Epithelial cell of prostate (primary cell): ENCODE data around the gene RABGAP1.

Source experiments
- DNase-seq: peaks from one replicate; pipeline ENCODE4 v3.0.0-alpha.2; 2011; ENCODE audit warnings: low read depth, low spot score
- H3K27ac ChIP-seq: fragments of 450-650 bp; 2 replicates; pipeline ENCODE4 v1.5.1; 2017; ENCODE audit warnings: mild to moderate bottlenecking

Gene RABGAP1

DNA sequence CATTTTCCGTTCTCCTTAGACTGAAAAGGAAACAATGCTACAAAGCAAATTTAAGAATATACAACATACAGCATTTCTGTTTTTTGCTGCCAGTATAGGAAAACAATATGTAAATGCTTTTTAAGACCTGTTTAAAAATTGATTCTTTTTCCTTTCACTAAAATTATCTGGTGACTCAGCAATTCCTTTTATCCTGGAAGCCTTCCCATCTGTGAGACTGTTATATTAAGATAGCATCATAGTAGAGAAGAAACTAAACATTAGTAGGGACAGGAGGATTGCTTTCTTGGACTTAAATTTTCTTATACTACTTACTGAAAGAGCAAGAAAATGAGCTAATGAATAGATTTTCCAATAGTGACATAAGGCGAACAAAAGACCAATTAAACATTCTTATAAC lies 62.6 kb downstream of the RABGAP1 start:
- no peak for DNase-seq

DNA sequence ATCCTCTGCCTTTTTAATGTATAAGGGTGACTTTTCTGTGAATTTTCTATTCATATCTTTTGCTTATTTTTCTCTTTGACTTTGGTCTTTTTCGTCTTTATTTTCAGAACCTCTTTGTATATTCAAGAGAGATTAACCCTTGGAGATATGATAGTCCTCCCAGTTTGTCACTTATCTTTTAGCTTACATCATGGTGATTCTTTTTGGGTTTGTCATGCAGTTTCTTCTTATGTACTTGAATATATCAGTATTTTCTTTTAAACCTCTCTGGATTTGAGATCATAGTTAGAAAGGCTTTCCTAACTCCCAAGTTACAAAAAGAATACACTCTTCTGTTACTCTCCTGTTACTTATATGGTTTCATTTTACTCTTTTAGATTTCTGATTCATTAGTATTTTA lies 65.1 kb downstream of the RABGAP1 start:
- H3K27ac ChIP-seq = no peak overlapping the region
- DNase-seq = no peak

More for the DNA sequence above, 62.6 kb downstream of the RABGAP1 start:
- no peak overlapping the region for H3K27ac ChIP-seq

DNA sequence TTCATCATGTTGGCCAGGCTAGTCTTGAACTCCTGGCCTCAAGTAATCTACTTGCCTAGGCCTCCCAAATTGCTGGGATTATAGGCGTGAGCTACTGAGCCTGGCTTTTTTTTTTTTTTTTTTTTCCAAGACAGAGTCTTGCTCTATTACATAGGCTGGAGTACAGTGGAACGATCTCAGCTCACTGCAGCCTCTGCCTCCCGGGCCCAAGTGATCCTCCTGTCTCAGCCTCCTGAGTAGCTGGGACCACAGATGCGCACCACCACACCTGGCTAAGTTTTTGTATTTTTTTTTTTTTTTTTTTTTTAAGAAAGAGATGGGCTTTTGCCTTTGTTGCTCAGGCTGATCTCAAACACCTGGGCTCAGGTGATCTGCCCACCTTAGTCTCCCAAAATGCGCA lies 66.4 kb downstream of the RABGAP1 start:
- no peak overlapping the region for H3K27ac ChIP-seq
- no peak for DNase-seq

DNA sequence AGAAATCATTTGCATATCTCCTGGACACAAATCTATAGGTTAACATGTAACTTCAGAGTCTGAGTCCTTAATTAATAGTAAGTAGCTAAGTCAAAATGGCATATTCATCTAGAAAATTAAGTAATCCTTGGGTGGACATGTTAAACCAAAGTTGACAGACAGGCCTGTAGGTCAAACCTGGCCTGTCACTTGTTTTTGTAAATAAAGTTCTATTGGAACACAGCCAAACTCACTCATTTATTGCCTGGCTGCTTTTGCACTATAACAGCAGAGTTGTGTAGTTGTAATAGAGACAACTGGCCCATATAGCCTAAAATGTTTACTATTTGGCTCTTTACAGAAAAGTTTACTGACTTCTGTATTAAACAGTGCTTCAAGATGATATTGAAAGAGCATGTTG lies 68.1 kb downstream of the RABGAP1 start:
- DNase-seq = no peak
- H3K27ac ChIP-seq = no peak overlapping the region

DNA sequence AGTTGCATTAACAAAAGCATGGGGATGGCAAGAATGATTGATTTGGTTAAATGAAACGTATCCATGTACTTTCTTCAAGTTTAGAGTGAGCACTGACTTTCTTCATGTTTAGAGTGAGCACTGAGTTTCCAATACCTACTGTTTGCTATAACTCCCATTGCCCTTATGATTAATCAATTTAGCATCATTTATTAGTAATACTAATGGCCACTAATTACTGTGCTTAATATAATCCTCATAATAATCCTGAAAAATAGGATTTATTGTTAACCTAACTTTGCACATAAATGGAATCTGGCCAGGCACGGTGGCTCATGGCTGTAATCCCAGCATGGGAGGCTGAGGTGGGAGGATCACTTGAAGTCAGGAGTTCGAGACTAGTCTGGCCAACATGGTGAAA lies 70.6 kb downstream of the RABGAP1 start:
- no peak overlapping the region for H3K27ac ChIP-seq
- DNase-seq = no peak

DNA sequence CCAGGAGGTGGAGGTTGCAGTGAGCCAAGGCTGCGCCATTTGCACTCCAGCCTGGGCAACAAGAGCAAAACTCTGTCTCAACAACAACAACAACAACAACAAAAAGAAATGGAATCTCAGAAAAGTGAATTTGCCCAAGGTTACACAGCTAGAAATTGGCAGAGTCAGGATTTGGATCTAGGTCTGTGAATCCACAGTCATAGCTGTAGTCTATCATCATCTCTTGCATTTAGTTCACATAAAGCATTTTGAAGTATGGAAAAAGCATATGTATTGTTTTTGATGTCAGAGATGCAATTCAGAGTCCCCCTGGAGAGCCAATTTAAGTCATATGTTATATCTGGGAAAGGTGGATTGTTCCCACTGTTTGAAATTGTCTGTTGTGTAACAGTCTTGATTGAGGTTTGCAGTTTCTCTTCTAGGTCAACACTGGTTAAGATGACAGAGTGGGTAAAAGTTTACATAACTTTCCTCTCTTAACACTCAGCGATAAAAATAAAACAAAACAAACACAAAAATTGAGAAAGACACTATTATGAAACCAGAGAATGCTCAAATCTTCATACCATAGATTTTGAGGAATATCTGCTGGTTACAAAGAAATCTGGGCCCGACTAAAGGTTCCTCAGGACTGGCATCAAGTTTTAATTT lies 71.2 kb downstream of the RABGAP1 start:
- H3K27ac ChIP-seq = no peak overlapping the region
- no peak for DNase-seq

DNA sequence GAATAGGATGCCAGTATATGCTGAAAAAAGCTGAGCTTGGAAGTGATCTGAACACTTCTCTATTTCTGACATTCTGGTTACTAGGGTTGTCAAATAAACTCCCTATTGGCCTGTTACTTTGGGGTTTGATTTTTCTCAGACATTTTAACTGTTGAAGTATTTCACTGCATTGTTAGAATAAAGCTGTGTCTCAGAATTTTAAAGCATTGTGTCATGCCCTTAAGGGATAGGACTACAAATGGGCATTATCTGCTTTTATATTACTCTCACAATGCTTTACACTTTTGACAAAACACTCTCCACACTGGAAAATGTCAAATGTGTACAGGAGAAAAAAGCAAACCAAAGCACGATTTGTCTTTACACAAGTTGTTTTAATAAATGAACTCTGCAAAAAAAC lies 75.8 kb downstream of the RABGAP1 start:
- no peak overlapping the region for H3K27ac ChIP-seq
- DNase-seq = no peak

DNA sequence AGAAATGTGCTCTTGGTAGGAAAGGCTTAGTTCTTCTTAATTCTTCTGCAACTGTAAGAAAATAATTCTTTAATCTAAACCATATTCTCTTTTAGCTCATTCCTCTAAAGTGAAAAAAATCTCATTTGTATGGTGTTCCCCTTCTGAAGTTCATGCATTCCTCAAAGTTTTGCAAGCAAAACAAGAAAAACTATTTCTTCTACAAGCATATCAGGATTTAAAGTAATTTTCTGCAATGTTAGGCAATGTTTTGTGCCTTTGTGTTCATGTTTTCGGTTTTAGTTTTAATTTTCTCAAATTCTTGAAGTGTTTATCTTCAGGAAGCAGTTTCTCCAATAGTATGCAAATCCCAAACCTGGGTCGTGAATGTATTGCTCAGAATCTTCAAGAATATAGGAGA lies 80.0 kb downstream of the RABGAP1 start:
- DNase-seq = no peak
- no peak overlapping the region for H3K27ac ChIP-seq

DNA sequence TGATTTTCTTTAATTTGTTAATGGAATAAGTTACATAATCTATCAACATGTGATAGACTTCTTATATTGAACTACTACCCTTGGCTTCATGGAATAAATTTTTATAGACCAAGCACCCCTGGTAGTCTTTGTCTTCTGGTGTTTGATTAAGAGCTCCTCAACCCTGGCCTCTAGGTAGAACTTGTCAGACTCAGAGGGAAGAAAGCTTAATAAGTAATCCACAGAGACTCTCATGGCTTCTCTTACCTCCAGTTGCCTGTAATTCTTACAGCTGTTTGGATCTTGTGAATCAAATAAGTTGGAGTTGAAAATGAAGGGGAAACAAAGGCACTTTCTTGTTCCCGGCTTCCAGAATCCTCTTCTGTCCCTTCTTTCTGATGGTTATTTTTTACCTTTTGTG lies 85.6 kb downstream of the RABGAP1 start:
- no peak overlapping the region for H3K27ac ChIP-seq
- DNase-seq = no peak

DNA sequence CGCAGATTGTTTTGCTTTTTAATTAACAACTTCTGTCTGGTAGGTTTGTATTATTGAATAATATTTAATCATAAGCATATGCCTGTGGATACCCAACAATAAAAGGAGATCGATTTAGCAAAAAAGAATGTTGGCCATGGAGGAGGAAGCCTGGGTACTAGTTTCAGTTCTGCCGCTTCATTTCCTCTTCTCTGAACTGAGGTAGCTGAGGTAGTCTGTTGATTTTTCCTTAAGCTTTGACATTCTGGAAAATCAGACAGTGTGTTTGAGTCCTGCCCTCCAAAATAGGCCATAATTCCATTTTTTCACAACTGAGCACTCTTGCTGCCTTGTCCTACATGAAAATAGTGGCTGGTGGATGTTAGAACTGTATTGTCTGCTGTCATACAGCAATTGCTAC lies 86.7 kb downstream of the RABGAP1 start:
- no peak for DNase-seq
- H3K27ac ChIP-seq = no peak overlapping the region

DNA sequence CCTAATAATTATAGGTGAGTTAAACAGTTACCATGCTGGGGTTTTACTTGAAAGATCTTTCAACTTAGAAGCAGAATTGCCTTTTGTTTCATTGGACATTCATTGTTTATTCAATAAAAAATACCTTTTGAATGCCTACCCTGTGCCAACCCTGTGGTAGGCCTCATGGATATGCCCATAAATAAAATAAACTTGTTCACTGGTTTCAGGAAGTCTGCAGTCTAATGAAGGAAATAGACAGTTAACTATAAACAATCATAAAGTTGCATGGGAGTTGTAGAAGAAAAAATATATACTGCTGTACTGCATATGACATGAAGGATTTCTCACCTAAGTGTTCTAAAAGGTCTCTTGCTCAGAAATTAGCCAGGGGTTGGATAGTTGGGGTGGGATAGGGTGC lies 87.3 kb downstream of the RABGAP1 start:
- no peak for DNase-seq
- H3K27ac ChIP-seq = no peak overlapping the region

DNA sequence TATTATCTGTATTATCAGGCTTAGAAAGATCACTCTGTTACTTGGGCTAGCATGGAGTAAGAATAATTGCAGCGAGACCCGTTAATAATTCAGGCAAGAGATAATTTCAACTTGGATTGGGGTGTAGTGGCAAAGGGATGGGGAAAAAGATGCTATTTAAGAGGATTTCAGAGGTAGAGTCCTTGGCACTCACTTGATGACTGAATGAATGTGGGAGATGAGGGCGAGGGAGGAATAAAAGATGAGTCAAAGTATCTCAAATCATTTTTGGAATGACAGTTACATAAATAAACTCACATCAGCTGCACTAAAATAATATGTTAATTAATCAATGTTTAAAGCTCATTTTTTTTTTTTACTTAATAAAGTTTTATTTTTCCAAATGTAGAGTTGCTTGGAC lies 88.2 kb downstream of the RABGAP1 start:
- no peak for DNase-seq

DNA sequence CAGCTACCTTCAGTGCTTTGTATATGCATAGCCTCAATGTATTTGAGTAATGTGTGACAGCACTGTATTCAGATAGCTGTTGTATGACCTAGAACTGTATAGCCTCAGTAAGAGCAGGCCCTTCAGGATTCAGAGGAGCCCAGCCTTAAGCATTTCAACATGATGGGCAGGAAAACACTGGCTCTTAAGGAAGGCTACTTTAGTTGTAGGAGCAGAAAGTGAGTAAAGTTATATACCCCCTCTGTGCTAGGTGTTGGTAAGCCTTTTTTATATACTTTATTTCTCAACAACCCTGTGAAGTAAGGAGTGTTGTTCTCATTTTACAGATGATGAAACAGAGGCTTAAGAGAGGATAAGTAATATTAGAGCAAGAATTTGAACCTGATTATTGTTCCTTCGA lies 91.1 kb downstream of the RABGAP1 start:
- no peak for DNase-seq

More for the DNA sequence above, 88.2 kb downstream of the RABGAP1 start:
- H3K27ac ChIP-seq = no peak overlapping the region

DNA sequence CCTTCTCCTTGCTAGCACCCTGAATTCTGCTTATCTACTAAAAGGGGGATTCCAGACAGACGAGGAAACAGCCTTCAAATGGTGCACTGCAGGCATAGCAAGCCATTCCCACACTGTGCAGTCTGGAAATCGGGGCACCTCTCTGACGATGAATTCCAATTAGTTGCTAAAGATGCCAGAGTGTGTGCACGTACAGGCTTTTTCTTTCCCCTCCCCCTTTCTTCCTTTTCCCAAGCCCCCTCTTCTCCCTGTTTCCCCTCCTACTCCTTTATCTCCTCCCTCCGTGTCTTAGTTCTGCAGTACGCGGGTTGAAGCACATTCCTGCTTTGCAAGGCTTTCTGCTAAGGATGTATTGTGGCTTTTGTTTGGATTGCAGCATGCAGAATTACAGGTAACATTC lies 92.5 kb downstream of the RABGAP1 start, which contains the start of gene GPR21:
Gene GPR21 (plus strand): TSS at position 316 of the 400 bp plus-strand sequence. CDS start 900 bp downstream, outside the sequence.
- DNase-seq = no peak
- H3K27ac ChIP-seq = no peak within 1 kb of the TSS

More for the DNA sequence above, 91.1 kb downstream of the RABGAP1 start:
- H3K27ac ChIP-seq = no peak overlapping the region

DNA sequence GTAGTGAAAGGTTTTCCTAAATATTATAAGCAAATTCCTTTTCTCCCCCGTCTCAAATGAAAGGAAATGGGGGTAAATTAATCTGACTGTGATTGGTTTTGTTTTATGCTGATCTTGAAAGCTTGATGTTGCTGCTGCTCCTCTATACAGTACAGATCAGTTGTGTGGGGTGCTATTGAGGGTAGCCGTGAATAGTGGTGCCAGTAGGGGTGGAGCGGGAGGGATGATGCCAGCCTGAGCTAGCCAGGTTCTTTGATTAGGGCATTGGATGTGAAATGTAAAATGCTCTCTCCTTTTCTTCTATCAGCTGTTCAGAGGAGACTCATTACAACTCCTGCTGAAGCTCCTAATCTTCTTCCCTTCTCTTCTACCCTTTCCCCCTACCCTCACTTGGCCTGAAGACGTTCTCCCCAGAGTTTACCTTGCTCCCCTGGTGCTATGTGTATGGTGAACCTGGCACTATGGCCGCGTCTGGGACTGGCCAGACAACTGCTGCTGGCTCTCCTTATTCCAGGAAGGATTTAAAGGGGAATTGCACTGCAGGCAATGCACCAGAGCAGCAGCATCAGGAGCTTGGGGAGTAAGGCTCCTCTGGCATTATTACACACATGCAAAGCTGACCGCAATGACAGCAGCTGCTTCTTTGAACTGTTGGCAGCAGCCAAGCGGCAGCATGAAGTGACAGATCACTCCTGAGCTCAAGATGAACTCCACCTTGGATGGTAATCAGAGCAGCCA lies 93.2 kb downstream of the RABGAP1 start:
- H3K27ac ChIP-seq = no peak overlapping the region
- DNase-seq = no peak

DNA sequence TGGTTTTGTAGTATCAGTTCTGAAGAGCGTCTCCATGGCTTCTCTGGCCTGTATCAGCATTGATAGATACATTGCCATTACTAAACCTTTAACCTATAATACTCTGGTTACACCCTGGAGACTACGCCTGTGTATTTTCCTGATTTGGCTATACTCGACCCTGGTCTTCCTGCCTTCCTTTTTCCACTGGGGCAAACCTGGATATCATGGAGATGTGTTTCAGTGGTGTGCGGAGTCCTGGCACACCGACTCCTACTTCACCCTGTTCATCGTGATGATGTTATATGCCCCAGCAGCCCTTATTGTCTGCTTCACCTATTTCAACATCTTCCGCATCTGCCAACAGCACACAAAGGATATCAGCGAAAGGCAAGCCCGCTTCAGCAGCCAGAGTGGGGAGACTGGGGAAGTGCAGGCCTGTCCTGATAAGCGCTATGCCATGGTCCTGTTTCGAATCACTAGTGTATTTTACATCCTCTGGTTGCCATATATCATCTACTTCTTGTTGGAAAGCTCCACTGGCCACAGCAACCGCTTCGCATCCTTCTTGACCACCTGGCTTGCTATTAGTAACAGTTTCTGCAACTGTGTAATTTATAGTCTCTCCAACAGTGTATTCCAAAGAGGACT lies 94.2 kb downstream of the RABGAP1 start:
- no peak for DNase-seq
- H3K27ac ChIP-seq = no peak overlapping the region

DNA sequence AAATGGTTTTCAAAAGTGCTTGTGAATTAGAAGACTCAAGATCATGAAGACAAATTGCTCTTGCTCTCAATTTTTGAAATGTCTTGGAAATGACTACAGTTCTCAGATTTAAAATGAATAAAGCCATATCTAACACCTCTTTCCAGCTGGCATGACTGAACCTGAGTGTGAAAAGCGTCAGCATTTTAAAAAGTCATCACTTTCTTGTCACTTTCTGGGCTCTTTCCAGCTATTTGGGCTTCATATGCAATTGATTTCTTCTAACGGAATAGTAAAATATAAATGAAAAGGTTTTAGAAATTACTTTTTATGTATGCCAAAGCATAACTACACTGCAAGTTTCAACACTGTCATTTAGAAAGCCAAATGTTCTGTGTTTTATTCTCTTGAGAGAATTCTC lies 95.0 kb downstream of the RABGAP1 start:
- DNase-seq = no peak
- H3K27ac ChIP-seq = no peak overlapping the region

DNA sequence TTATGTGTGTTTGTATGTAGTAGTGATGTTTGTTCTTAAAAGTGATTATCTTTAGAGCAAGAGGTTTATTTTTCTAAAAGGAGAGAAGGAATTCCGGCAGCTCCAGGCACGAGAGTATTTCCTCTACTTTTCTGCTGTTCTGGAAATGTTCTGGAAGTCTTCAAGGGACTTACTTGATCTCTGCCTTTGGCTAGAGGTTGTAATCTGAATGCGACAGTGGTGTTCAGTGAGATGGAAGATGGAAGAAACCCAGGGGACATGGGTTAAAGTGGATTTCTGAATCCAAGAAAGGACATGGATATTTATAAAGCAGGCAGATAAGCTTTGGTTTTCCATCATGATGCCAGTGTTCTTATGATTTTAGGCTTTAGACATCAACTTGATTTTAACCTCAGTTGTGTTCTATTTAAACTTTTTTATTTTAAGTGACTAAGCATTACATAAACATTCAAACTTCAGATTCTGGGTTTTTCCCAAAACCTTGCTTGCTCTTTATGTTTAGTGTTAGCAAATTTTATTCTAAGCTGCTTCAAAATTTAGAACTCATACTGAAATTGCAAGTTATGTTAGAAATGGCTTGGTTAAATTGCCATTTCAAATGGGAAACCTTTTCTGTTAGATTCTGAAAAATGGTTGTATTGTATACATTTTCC lies 96.2 kb downstream of the RABGAP1 start:
- DNase-seq = no peak
- no peak overlapping the region for H3K27ac ChIP-seq

DNA sequence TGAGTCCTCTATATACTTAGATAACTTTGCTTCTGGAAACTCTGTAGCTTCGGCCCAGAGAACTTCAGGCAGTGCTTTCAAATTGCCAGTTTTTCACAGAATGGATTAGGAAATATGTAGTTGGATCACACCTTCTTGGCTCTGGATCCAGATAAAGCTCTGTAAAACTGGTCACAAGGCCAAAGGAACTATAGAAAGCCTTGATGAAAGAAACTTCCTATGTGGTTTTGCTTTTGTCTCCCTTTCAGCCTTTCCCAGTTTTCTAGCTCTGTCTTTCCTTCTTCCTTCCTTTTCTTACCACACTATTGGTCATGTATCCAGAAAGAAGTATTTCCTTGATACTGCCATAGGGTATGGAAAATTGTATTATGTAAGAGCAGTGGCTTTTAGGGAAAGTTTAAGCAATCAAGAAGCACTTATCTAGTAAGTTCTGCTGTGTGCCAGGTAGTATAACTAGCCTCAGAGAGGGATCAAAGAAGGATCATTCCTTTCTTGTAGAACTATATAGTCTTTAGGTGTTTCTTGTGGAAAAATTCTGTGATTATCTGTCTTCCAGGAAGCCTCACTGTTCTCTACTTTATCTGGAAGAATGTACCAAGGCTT lies 98.9 kb downstream of the RABGAP1 start:
- DNase-seq = no peak
- no peak overlapping the region for H3K27ac ChIP-seq

DNA sequence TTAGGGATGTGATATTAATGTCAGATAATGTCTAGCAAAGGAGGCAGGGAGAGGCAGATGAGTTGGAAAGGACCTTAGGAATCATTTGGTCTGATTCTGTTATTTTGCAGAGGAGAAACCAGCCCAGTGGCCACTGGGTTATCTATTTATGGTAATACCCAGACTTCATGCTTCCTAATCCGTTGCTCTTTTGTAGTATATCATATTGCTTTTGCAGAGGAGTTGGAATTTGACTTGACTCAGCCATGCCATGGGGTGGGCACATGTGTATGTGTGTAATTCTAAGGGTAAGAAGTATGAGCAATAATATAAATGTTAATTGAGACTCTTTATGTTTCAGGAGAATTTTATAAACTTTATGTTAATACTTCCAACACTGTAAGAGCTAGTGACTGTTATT lies 100.0 kb downstream of the RABGAP1 start:
- no peak overlapping the region for H3K27ac ChIP-seq
- no peak for DNase-seq

DNA sequence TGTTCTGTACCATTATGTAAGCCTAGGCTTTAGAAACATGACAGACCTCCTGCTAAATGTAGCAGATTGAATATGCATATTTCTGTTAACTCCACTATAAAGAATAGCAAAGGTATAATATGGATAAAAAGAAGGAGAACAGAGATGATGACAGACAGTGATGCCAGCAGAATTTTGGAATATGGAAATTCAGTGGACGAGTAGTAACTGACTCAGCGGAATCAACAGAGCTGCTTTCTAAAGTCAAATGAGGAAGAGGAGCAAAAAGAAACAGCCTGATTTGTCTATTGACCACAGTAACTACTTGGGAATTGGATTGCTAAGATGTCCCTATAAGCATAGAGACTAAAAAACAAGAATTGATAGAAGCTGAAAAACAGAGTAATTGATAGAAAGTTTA lies 100.7 kb downstream of the RABGAP1 start:
- H3K27ac ChIP-seq = no peak overlapping the region
- no peak for DNase-seq
